K562 (cell line): ENCODE results near the gene RACGAP1. TPM values are rescaled to one million over a fixed set of nuclear protein-coding genes. Genes with fewer than 3 reads are reported as not detected.

Experiments used
- E2F1 ChIP-seq: sonication (generic); formaldehyde crosslinking; IDR thresholded peaks from 2 replicates; pipeline ENCODE4 v1.8.1; 2023; ENCODE audit warnings: mild to moderate bottlenecking, missing genetic modification reagents, moderate library complexity
- FOSL1 ChIP-seq: fragments of 200-800 bp; sonication (Bioruptor generic); conservative IDR thresholded peaks from 2 replicates; pipeline ENCODE4 v1.6.1; 2016; ENCODE audit warnings: missing genetic modification characterization, missing compliant biosample characterization
- FOXJ2 ChIP-seq: fragments of 200-800 bp; sonication (Bioruptor generic); IDR thresholded peaks from 2 replicates; pipeline ENCODE4 v1.6.1; 2016; ENCODE audit warnings: missing genetic modification characterization, missing compliant biosample characterization
- HDAC2 ChIP-seq: fragments of 450-650 bp; IDR thresholded peaks from 2 replicates; pipeline ENCODE4 v1.6.1; 2016; ENCODE audit warnings: mild to moderate bottlenecking
- HDAC6 ChIP-seq: IDR thresholded peaks from 2 replicates; pipeline ENCODE4 v1.6.1; 2012; ENCODE audit warnings: low read depth, mild to moderate bottlenecking, control low read depth, inconsistent platforms, low read length, moderate library complexity
- HMG20A ChIP-seq: fragments of 450-650 bp; formaldehyde crosslinking; conservative IDR thresholded peaks from 2 replicates; pipeline ENCODE4 v1.4.0; 2020; ENCODE audit warnings: mild to moderate bottlenecking, mixed read lengths
- LEF1 ChIP-seq: fragments of 450-650 bp; IDR thresholded peaks from 2 replicates; pipeline ENCODE4 v1.6.1; 2016; ENCODE audit warnings: mild to moderate bottlenecking
- NR3C1 ChIP-seq: sonication (generic); formaldehyde crosslinking; IDR thresholded peaks from 2 replicates; pipeline ENCODE4 v1.8.1; 2022; ENCODE audit warnings: missing genetic modification reagents
- POLR2G ChIP-seq: fragments of 200-400 bp; formaldehyde crosslinking; IDR thresholded peaks from 2 replicates; pipeline ENCODE4 v1.6.1; 2017; ENCODE audit warnings: low read depth, mild to moderate bottlenecking, antibody characterized with exemption, low read length, moderate library complexity
- SIN3A ChIP-seq, 2 experiments: fragments of 150-350 bp in 1 of 2; IDR thresholded peaks; 2 replicates each; pipeline ENCODE4 v1.6.1; 2011 to 2016; ENCODE audit warnings: borderline replicate concordance in 2 of 2, low read depth in 2 of 2, low read length in 2 of 2, mild to moderate bottlenecking in 2 of 2, moderate library complexity in 2 of 2; ENCODE audit not compliant: control insufficient read depth in 1 of 2
- STAT5A ChIP-seq: IDR thresholded peaks from 2 replicates; pipeline ENCODE4 v1.6.1; 2012; ENCODE audit warnings: low read length, inconsistent platforms, borderline replicate concordance
- ZBTB1 ChIP-seq: sonication (generic); formaldehyde crosslinking; IDR thresholded peaks from 2 replicates; pipeline ENCODE4 v1.8.1; 2023; ENCODE audit warnings: missing genetic modification reagents, low read depth, mild to moderate bottlenecking, borderline replicate concordance
- ZFPM2 ChIP-seq: fragments of 250-450 bp; sonication (Bioruptor Pico); IDR thresholded peaks from 2 replicates; pipeline ENCODE4 v1.5.1; 2022; ENCODE audit warnings: mild to moderate bottlenecking
- ZNF165 ChIP-seq: fragments of 250-450 bp; sonication (Bioruptor Pico); IDR thresholded peaks from 2 replicates; pipeline ENCODE4 v1.4.0; 2020; ENCODE audit warnings: borderline replicate concordance
- ZNF184 ChIP-seq: sonication (generic); formaldehyde crosslinking; IDR thresholded peaks from 2 replicates; pipeline ENCODE4 v1.5.0; 2020; ENCODE audit warnings: missing genetic modification reagents
- ZNF23 ChIP-seq: fragments of 250-450 bp; sonication (Bioruptor Pico); IDR thresholded peaks from 2 replicates; pipeline ENCODE4 v1.4.0; 2020; ENCODE audit warnings: mild to moderate bottlenecking
- ZNF431 ChIP-seq: sonication (generic); formaldehyde crosslinking; IDR thresholded peaks from 2 replicates; pipeline ENCODE4 v1.8.0; 2022; ENCODE audit warnings: mild to moderate bottlenecking, missing genetic modification reagents
- ZNF518B ChIP-seq: fragments of 250-450 bp; sonication (Bioruptor Pico); IDR thresholded peaks from 2 replicates; pipeline ENCODE4 v1.5.0; 2021; ENCODE audit warnings: mild to moderate bottlenecking, moderate library complexity
- ZNF639 ChIP-seq, 2 experiments: fragments of 200-800 bp in 1 of 2; sonication (Bioruptor generic) in 1 of 2; sonication (generic) in 1 of 2; formaldehyde crosslinking in 1 of 2; IDR thresholded peaks in 1 of 2; conservative IDR thresholded peaks in 1 of 2; 2 replicates each; pipeline versions ENCODE4 v1.5.0 to v1.6.1; 2016 to 2020; ENCODE audit warnings: missing compliant biosample characterization in 1 of 2, missing genetic modification characterization in 1 of 2, missing genetic modification reagents in 1 of 2
- polyA plus RNA-seq, 8 experiments: library from polyadenylated mRNA; depleted of rRNA in 4 of 8; stranded (reverse) in 5 of 8; unstranded in 3 of 8; fragments of >200 nt; fragmentation: Nextera tagmentation in 2 of 8; fragmentation: Illumina TruSeq in 1 of 8; extraction: Ambion mirVana in 2 of 8; extraction: Trizol in 1 of 8; gene quantifications; 2 replicates each; pipeline versions ENCODE4 v1.2.1 to v1.2.3, GENCODE V29; 2011 to 2014; ENCODE audit warnings: inconsistent platforms in 1 of 8, missing spikeins in 1 of 8
- total RNA-seq, 7 experiments: library from RNA; depleted of rRNA in 6 of 7; stranded (reverse); fragments of >200 nt in 6 of 7; fragmentation: Illumina TruSeq in 2 of 7; extraction: Trizol in 2 of 7; gene quantifications; 2 replicates each; pipeline versions ENCODE4 v1.2.1 to v1.2.3, GENCODE V29; 2011 to 2021; ENCODE audit warnings: low replicate concordance in 1 of 7

The RACGAP1 gene
- total and polyA plus RNA-seq, 9 of the 15 experiments (the other 6 are each of a cell fraction or from before 2014, with no cell fraction given) = 56.4 to 92.9 (median 71.8) TPM

GRCh38 chr12:50025187-50026059, at the start of gene RACGAP1 (continued):
- TF ChIP-seq SIN3A (IDR thresholded peaks at IDR 0.05; ENCODE audit: borderline replicate concordance in 2 of 2, control insufficient read depth in 1 of 2, low read depth in 2 of 2, low read length in 2 of 2) (peak; percentile 91 to 98), NR3C1 (CRISPR knock-in tag) (no peak), ZNF639 (CRISPR knock-in tag; conservative IDR thresholded peaks at IDR 0.05 in 1 of 2, IDR thresholded peaks at IDR 0.05 in 1 of 2) (peak in 1 of 2 experiments; percentile 71; a peak in 2 of 4 replicates), ZNF431 (CRISPR knock-in tag) (peak; percentile 26; the same call in 1 of the 2 replicates), ZBTB1 (0 out of 2 replicates have a peak, but pooled peaks have one; percentile 71), FOXJ2 (tag) (no peak; the same call in 1 of the 2 replicates), STAT5A (no peak; the same call in 1 of the 2 replicates), ZNF165 (CRISPR knock-in tag) (no peak), ZFPM2 (no peak), HDAC2 (peak; percentile 75), E2F1 (CRISPR knock-in tag) (peak; percentile 97), ZNF23 (CRISPR knock-in tag) (0 out of 2 replicates have a peak, but pooled peaks have one; percentile 44), HDAC6 (no peak), ZNF184 (no peak), HMG20A (CRISPR knock-in tag) (no peak), LEF1 (no peak), ZNF518B (CRISPR knock-in tag) (no peak), FOSL1 (tag) (peak; percentile 14; the same call in 1 of the 2 replicates), POLR2G (peak; percentile 95)
